Measurements from ENCODE around the gene SLC22A12. TPM values are rescaled to one million over a fixed set of nuclear protein-coding genes. Genes with fewer than 3 reads are reported as not detected.

SLC22A12 gene
- polyA plus RNA-seq: under 1 TPM in 1 of 4 donors, not detected in 3; 0.16 TPM
- long read RNA-seq, donor 1: 0 reads
- long read RNA-seq, donor 2: 0 reads
- long read RNA-seq, donor 3: 0 reads
- long read RNA-seq, donor 4: 0 reads
- long read RNA-seq, donor 5: 0 reads
- long read RNA-seq, donor 6: 0 reads
- long read RNA-seq, donor 7: 0 reads
- long read RNA-seq, donor 8: 0 reads
- long read RNA-seq, donor 9: 0 reads
- long read RNA-seq, donor 10: 0 reads

GRCh38 chr11:64590763-64591221 is at the start of gene SLC22A12:
Gene SLC22A12 (plus strand): TSS chr11:64591220. CDS start chr11:64591557, 337 bp downstream.
- FAIRE-seq (no peak), DNase-seq (peak in 1 of 2 donors; percentile 66)
- 45 to 61% (median 56%) methylated on average over 13 to 14 of the region's 14 CpGs for WGBS, 3 donors
- Histone ChIP-seq H3K27ac (ENCODE audit: low read depth in 1 of 3, low read length in 2 of 3) (no peak within 1 kb of the TSS), H3K36me3 (ENCODE audit: control insufficient read depth in 3 of 3, insufficient read depth in 2 of 3, low read depth in 1 of 3, low read length in 3 of 3) (no peaks in the 10 kb centered on the region), H3K9me3 (ENCODE audit: control insufficient read depth in 2 of 2, insufficient read depth in 1 of 2, low read depth in 1 of 2, low read length in 1 of 2) (peaks cover 0 to 9% of the 10 kb centered on the region in 2 donors), H3K4me1 (ENCODE audit: control insufficient read depth in 3 of 3, insufficient read depth in 2 of 3, low read depth in 1 of 3, low read length in 2 of 3) (peaks cover 0 to 8% (median 0%) of the 10 kb centered on the region in 3 donors), H3K4me3 (ENCODE audit: low read depth in 1 of 3, low read length in 3 of 3) (no peak within 1 kb of the TSS), H3K27me3 (ENCODE audit: control insufficient read depth in 3 of 3, insufficient read depth in 3 of 3, low read length in 3 of 3) (peaks cover 0 to 4% (median 0%) of the 10 kb centered on the region in 3 donors)

- Histone ChIP-seq H3K4me3 (ENCODE audit: low read depth in 1 of 3, low read length in 3 of 3) (no peak overlapping the region), H3K27ac (ENCODE audit: low read depth in 1 of 3, low read length in 2 of 3) (no peak overlapping the region), H3K4me1 (ENCODE audit: control insufficient read depth in 3 of 3, insufficient read depth in 2 of 3, low read depth in 1 of 3, low read length in 2 of 3) (no peaks in the 10 kb centered on the region), H3K36me3 (ENCODE audit: control insufficient read depth in 3 of 3, insufficient read depth in 2 of 3, low read depth in 1 of 3, low read length in 3 of 3) (no peaks in the 10 kb centered on the region), H3K27me3 (ENCODE audit: control insufficient read depth in 3 of 3, insufficient read depth in 3 of 3, low read length in 3 of 3) (peaks cover 0 to 14% (median 4%) of the 10 kb centered on the region in 3 donors), H3K9me3 (ENCODE audit: control insufficient read depth in 2 of 2, insufficient read depth in 1 of 2, low read depth in 1 of 2, low read length in 1 of 2) (peaks cover 0 to 4% of the 10 kb centered on the region in 2 donors)
- DNase-seq (no peak), FAIRE-seq (no peak)
- WGBS, 3 donors: 88 to 93% (median 89%) methylated on average over 35 of the region's 35 CpGs
These were observed 48.6 kb upstream of the SLC22A12 start for GRCh38 chr11:64542172-64543125.

GRCh38 chr11:64543818-64544217 is 47.2 kb upstream of the SLC22A12 start:
- H3K9me3 ChIP-seq (ENCODE audit: control insufficient read depth in 2 of 2, insufficient read depth in 1 of 2, low read depth in 1 of 2, low read length in 1 of 2): peaks cover 0 to 4% of the 10 kb centered on the region in 2 donors
- no peak overlapping the region for H3K27ac ChIP-seq (ENCODE audit: low read depth in 1 of 3, low read length in 2 of 3)
- H3K27me3 ChIP-seq (ENCODE audit: control insufficient read depth in 3 of 3, insufficient read depth in 3 of 3, low read length in 3 of 3): peaks cover 0 to 14% (median 4%) of the 10 kb centered on the region in 3 donors
- no peak overlapping the region for H3K4me3 ChIP-seq (ENCODE audit: low read depth in 1 of 3, low read length in 3 of 3)
- H3K4me1 ChIP-seq (ENCODE audit: control insufficient read depth in 3 of 3, insufficient read depth in 2 of 3, low read depth in 1 of 3, low read length in 2 of 3): no peaks in the 10 kb centered on the region
- FAIRE-seq: no peak
- no peaks in the 10 kb centered on the region for H3K36me3 ChIP-seq (ENCODE audit: control insufficient read depth in 3 of 3, insufficient read depth in 2 of 3, low read depth in 1 of 3, low read length in 3 of 3)
- no peak for DNase-seq

GRCh38 chr11:64544616-64545296 is 46.3 kb upstream of the SLC22A12 start:
- peaks cover 0 to 4% of the 10 kb centered on the region in 2 donors for H3K9me3 ChIP-seq (ENCODE audit: control insufficient read depth in 2 of 2, insufficient read depth in 1 of 2, low read depth in 1 of 2, low read length in 1 of 2)
- H3K36me3 ChIP-seq (ENCODE audit: control insufficient read depth in 3 of 3, insufficient read depth in 2 of 3, low read depth in 1 of 3, low read length in 3 of 3): no peaks in the 10 kb centered on the region
- 82 to 88% (median 84%) methylated on average over 2 of the region's 2 CpGs for WGBS, 3 donors
- H3K4me1 ChIP-seq (ENCODE audit: control insufficient read depth in 3 of 3, insufficient read depth in 2 of 3, low read depth in 1 of 3, low read length in 2 of 3): no peaks in the 10 kb centered on the region
- no peak overlapping the region for H3K27ac ChIP-seq (ENCODE audit: low read depth in 1 of 3, low read length in 2 of 3)
- FAIRE-seq (no peak), DNase-seq (peak in 1 of 2 donors; percentile 37)
- no peak overlapping the region for H3K4me3 ChIP-seq (ENCODE audit: low read depth in 1 of 3, low read length in 3 of 3)
- H3K27me3 ChIP-seq (ENCODE audit: control insufficient read depth in 3 of 3, insufficient read depth in 3 of 3, low read length in 3 of 3): peaks cover 0 to 10% (median 4%) of the 10 kb centered on the region in 3 donors

- 86 to 92% (median 87%) methylated on average over 15 of the region's 15 CpGs for WGBS, 3 donors
- no peak for DNase-seq
- Histone ChIP-seq H3K4me3 (ENCODE audit: low read depth in 1 of 3, low read length in 3 of 3) (no peak overlapping the region), H3K36me3 (ENCODE audit: control insufficient read depth in 3 of 3, insufficient read depth in 2 of 3, low read depth in 1 of 3, low read length in 3 of 3) (no peaks in the 10 kb centered on the region), H3K9me3 (ENCODE audit: control insufficient read depth in 2 of 2, insufficient read depth in 1 of 2, low read depth in 1 of 2, low read length in 1 of 2) (peaks cover 0 to 4% of the 10 kb centered on the region in 2 donors), H3K27ac (ENCODE audit: low read depth in 1 of 3, low read length in 2 of 3) (no peak overlapping the region), H3K4me1 (ENCODE audit: control insufficient read depth in 3 of 3, insufficient read depth in 2 of 3, low read depth in 1 of 3, low read length in 2 of 3) (no peaks in the 10 kb centered on the region), H3K27me3 (ENCODE audit: control insufficient read depth in 3 of 3, insufficient read depth in 3 of 3, low read length in 3 of 3) (peaks cover 0 to 10% (median 0%) of the 10 kb centered on the region in 3 donors)
- no peak for FAIRE-seq
These were observed 45.4 kb upstream of the SLC22A12 start for GRCh38 chr11:64545619-64546018.

GRCh38 chr11:64546176-64546575 is 44.8 kb upstream of the SLC22A12 start:
- H3K36me3 ChIP-seq (ENCODE audit: control insufficient read depth in 3 of 3, insufficient read depth in 2 of 3, low read depth in 1 of 3, low read length in 3 of 3): no peaks in the 10 kb centered on the region
- FAIRE-seq: no peak

GRCh38 chr11:64546600-64546999 is 44.4 kb upstream of the SLC22A12 start:
- 88 to 89% (median 89%) methylated on average over 8 of the region's 8 CpGs for WGBS, 3 donors

More at GRCh38 chr11:64546176-64546575, 44.8 kb upstream of the SLC22A12 start:
- Histone ChIP-seq H3K27ac (ENCODE audit: low read depth in 1 of 3, low read length in 2 of 3) (no peak overlapping the region), H3K4me3 (ENCODE audit: low read depth in 1 of 3, low read length in 3 of 3) (no peak overlapping the region), H3K4me1 (ENCODE audit: control insufficient read depth in 3 of 3, insufficient read depth in 2 of 3, low read depth in 1 of 3, low read length in 2 of 3) (no peaks in the 10 kb centered on the region), H3K27me3 (ENCODE audit: control insufficient read depth in 3 of 3, insufficient read depth in 3 of 3, low read length in 3 of 3) (peaks cover 0 to 5% (median 0%) of the 10 kb centered on the region in 3 donors), H3K9me3 (ENCODE audit: control insufficient read depth in 2 of 2, insufficient read depth in 1 of 2, low read depth in 1 of 2, low read length in 1 of 2) (peaks cover 0 to 4% of the 10 kb centered on the region in 2 donors)
- WGBS, 3 donors: 75 to 88% (median 85%) methylated on average over 2 of the region's 2 CpGs
- no peak for DNase-seq

GRCh38 chr11:64549969-64550368 is 41.1 kb upstream of the SLC22A12 start:
- H3K4me1 ChIP-seq (ENCODE audit: control insufficient read depth in 3 of 3, insufficient read depth in 2 of 3, low read depth in 1 of 3, low read length in 2 of 3): peaks cover 0 to 15% (median 0%) of the 10 kb centered on the region in 3 donors
- H3K9me3 ChIP-seq (ENCODE audit: control insufficient read depth in 2 of 2, insufficient read depth in 1 of 2, low read depth in 1 of 2, low read length in 1 of 2): peaks cover 0 to under 1% of the 10 kb centered on the region in 2 donors
- no peak for FAIRE-seq
- H3K4me3 ChIP-seq (ENCODE audit: low read depth in 1 of 3, low read length in 3 of 3): no peak overlapping the region
- H3K27me3 ChIP-seq (ENCODE audit: control insufficient read depth in 3 of 3, insufficient read depth in 3 of 3, low read length in 3 of 3): peaks cover 0 to 7% (median 0%) of the 10 kb centered on the region in 3 donors
- no peak overlapping the region for H3K27ac ChIP-seq (ENCODE audit: low read depth in 1 of 3, low read length in 2 of 3)
- DNase-seq: no peak
- 69 to 84% (median 80%) methylated on average over 4 of the region's 4 CpGs for WGBS, 3 donors
- no peaks in the 10 kb centered on the region for H3K36me3 ChIP-seq (ENCODE audit: control insufficient read depth in 3 of 3, insufficient read depth in 2 of 3, low read depth in 1 of 3, low read length in 3 of 3)

More at GRCh38 chr11:64546600-64546999, 44.4 kb upstream of the SLC22A12 start:
- Histone ChIP-seq H3K4me3 (ENCODE audit: low read depth in 1 of 3, low read length in 3 of 3) (no peak overlapping the region), H3K27me3 (ENCODE audit: control insufficient read depth in 3 of 3, insufficient read depth in 3 of 3, low read length in 3 of 3) (peaks cover 0 to 6% (median 0%) of the 10 kb centered on the region in 3 donors), H3K27ac (ENCODE audit: low read depth in 1 of 3, low read length in 2 of 3) (no peak overlapping the region), H3K36me3 (ENCODE audit: control insufficient read depth in 3 of 3, insufficient read depth in 2 of 3, low read depth in 1 of 3, low read length in 3 of 3) (no peaks in the 10 kb centered on the region), H3K4me1 (ENCODE audit: control insufficient read depth in 3 of 3, insufficient read depth in 2 of 3, low read depth in 1 of 3, low read length in 2 of 3) (no peaks in the 10 kb centered on the region), H3K9me3 (ENCODE audit: control insufficient read depth in 2 of 2, insufficient read depth in 1 of 2, low read depth in 1 of 2, low read length in 1 of 2) (peaks cover 0 to 4% of the 10 kb centered on the region in 2 donors)
- DNase-seq: no peak
- no peak for FAIRE-seq

Data from small intestine (tissue), 16 donors.